Measurements from ENCODE around the gene BANF2. TPM values are rescaled to one million over a fixed set of nuclear protein-coding genes. Genes with fewer than 3 reads are reported as not detected.

BANF2 gene
- total and polyA plus RNA-seq, 10 of the 15 experiments (the other 5 are each of a cell fraction or from before 2014, with no cell fraction given): not detected

DNA sequence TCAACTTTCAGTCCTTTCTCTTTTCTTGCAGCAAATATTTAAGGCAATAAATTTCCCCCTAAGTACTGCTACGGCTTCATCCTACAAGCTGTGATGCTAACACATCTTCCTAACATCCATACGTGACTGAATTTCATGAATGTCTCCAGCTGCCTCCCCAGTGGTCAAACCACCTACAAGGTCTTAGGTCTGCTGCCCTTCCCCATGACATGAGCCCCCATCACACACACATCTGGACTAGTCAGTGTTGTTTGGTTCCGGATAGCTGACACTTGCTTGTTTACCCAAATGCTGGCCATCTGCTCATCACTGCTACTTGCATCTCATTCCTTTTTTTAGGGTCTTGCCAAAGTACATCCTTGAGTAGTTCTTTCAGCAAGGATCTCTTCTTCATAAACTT, 32.3 kb upstream of the BANF2 start:
- DNase-seq (ENCODE audit: low read depth, low spot score): no peak
- FAIRE-seq: no peak
- WGBS (ENCODE audit: insufficient coverage, insufficient replicate concordance, low lambda C conversion rate, missing lambda C conversion rate): 98% methylated on average over 3 of the region's 3 CpGs
- no peak overlapping the region for H3K4me3 ChIP-seq
- H2AFZ ChIP-seq (ENCODE audit: control insufficient read depth, low read depth, low read length): no peak overlapping the region
- no peak for TF ChIP-seq RBBP5 (conservative IDR thresholded peaks at IDR 0.05)
- TF ChIP-seq EZH2 (IDR thresholded peaks at IDR 0.05; ENCODE audit: borderline replicate concordance, control insufficient read depth, low read depth, low read length): no peak
- no peak for TF ChIP-seq EP300 (IDR thresholded peaks at IDR 0.05; ENCODE audit: borderline replicate concordance in 1 of 2, control insufficient read depth in 1 of 2, low read depth in 2 of 2, low read length in 2 of 2)
- no peak for TF ChIP-seq MXI1 (IDR thresholded peaks at IDR 0.05; ENCODE audit: low read depth, low read length)
- no peak for TF ChIP-seq JUNB (IDR thresholded peaks at IDR 0.05)
- no peak for TF ChIP-seq POLR2AphosphoS5 (IDR thresholded peaks at IDR 0.05; ENCODE audit: low read length)
- TF ChIP-seq HDAC2 (IDR thresholded peaks at IDR 0.05): no peak
- TF ChIP-seq CREB1 (IDR thresholded peaks at IDR 0.05; ENCODE audit: low read depth): no peak
- TF ChIP-seq POLR2AphosphoS2 (IDR thresholded peaks at IDR 0.05; ENCODE audit: low read depth, low read length): no peak
- no peak for TF ChIP-seq EGR1 (IDR thresholded peaks at IDR 0.05; ENCODE audit: borderline replicate concordance in 1 of 2, low read depth in 2 of 2, low read length in 2 of 2)
- TF ChIP-seq BMI1 (IDR thresholded peaks at IDR 0.05; ENCODE audit: borderline replicate concordance): no peak
- TF ChIP-seq CHD4 (IDR thresholded peaks at IDR 0.05): no peak
- no peak for TF ChIP-seq FOXK2 (IDR thresholded peaks at IDR 0.05)
- no peak for TF ChIP-seq TAF1 (IDR thresholded peaks at IDR 0.05; ENCODE audit: borderline replicate concordance, low read depth, low read length)
- TF ChIP-seq, protein P1, sequence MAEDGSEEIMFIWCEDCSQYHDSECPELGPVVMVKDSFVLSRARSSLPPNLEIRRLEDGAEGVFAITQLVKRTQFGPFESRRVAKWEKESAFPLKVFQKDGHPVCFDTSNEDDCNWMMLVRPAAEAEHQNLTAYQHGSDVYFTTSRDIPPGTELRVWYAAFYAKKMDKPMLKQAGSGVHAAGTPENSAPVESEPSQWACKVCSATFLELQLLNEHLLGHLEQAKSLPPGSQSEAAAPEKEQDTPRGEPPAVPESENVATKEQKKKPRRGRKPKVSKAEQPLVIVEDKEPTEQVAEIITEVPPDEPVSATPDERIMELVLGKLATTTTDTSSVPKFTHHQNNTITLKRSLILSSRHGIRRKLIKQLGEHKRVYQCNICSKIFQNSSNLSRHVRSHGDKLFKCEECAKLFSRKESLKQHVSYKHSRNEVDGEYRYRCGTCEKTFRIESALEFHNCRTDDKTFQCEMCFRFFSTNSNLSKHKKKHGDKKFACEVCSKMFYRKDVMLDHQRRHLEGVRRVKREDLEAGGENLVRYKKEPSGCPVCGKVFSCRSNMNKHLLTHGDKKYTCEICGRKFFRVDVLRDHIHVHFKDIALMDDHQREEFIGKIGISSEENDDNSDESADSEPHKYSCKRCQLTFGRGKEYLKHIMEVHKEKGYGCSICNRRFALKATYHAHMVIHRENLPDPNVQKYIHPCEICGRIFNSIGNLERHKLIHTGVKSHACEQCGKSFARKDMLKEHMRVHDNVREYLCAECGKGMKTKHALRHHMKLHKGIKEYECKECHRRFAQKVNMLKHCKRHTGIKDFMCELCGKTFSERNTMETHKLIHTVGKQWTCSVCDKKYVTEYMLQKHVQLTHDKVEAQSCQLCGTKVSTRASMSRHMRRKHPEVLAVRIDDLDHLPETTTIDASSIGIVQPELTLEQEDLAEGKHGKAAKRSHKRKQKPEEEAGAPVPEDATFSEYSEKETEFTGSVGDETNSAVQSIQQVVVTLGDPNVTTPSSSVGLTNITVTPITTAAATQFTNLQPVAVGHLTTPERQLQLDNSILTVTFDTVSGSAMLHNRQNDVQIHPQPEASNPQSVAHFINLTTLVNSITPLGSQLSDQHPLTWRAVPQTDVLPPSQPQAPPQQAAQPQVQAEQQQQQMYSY (CRISPR knock-in tag; IDR thresholded peaks at IDR 0.05): no peak
- no peak for TF ChIP-seq STAT3 (IDR thresholded peaks at IDR 0.05; ENCODE audit: low read depth, low read length)
- SMC1A ChIA-PET (ENCODE audit: uncharacterized antibody, unreplicated experiment): interaction anchor here (0.7 to 1.0 kb wide), 2 partner anchors 12 to 327 kb away, joined by 3 read pairs; no protein-coding TSS in a partner anchor
- in situ Hi-C loops (cut with MboI) (no loop called here), intact Hi-C loops (cut with micrococcal nuclease; ENCODE audit: unreplicated experiment) (no loop called here)
- no TSS peak for BruUV-seq (replicated peaks)
- POLR2A ChIA-PET: no interaction called here
- H3K4me2 ChIP-seq (ENCODE audit: control insufficient read depth, insufficient read depth): no peak overlapping the region
- CTCF ChIA-PET: interaction anchor here (0.9 to 1.9 kb wide), 3 partner anchors 11 to 20 kb away, joined by 3 to 8 read pairs (median 4); partner anchors contain the start of gene RRBP1
- H3K79me2 ChIP-seq (ENCODE audit: control insufficient read depth, insufficient read depth, low read length): peaks cover 26% of the 10 kb centered on the region
- no peaks in the 10 kb centered on the region for H4K20me1 ChIP-seq (ENCODE audit: control insufficient read depth, insufficient read depth)
- no peak for ATAC-seq
- no peak overlapping the region for H3K9ac ChIP-seq (ENCODE audit: control insufficient read depth, insufficient read depth, low read length)
- H3K27ac ChIP-seq (ENCODE audit: control insufficient read depth, insufficient read depth): no peak overlapping the region
- no peaks in the 10 kb centered on the region; a peak in 1 of 4 replicates for H3K36me3 ChIP-seq (ENCODE audit: control insufficient read depth in 2 of 2, insufficient read depth in 2 of 2, low read length in 1 of 2)
- RAD21 ChIA-PET (ENCODE audit: unreplicated experiment): interaction anchor here (2.7 kb wide), 1 partner anchor 15 kb away, joined by 7 read pairs; the partner anchor contains the start of gene RRBP1
- peaks cover 13% of the 10 kb centered on the region for H3K4me1 ChIP-seq (ENCODE audit: control insufficient read depth, insufficient read depth, low read length)
- H3K9me3 ChIP-seq (replicated peaks; ENCODE audit: control insufficient read depth, insufficient read depth, low read length): no peaks in the 10 kb centered on the region
- H3K27me3 ChIP-seq (replicated peaks in 1 of 2; ENCODE audit: control insufficient read depth in 2 of 2, insufficient read depth in 2 of 2, low read length in 1 of 2): no peaks in the 10 kb centered on the region
